ENCODE data around the gene PPARG. TPM values are rescaled to one million over a fixed set of nuclear protein-coding genes. Genes with fewer than 3 reads are reported as not detected.

PPARG gene
- total and polyA plus RNA-seq, 10 of the 15 experiments (the other 5 are each of a cell fraction or from before 2014, with no cell fraction given): 0.06 to 0.86 (median 0.12) TPM; not detected in 5

GRCh38 chr3:12279591-12280326, 9.1 kb upstream of the PPARG start:
- no TSS peak for BruUV-seq (replicated peaks)
- WGBS (ENCODE audit: insufficient coverage, insufficient replicate concordance, low lambda C conversion rate, missing lambda C conversion rate): 55% methylated on average over 10 of the region's 10 CpGs
- Histone ChIP-seq H3K27me3 (replicated peaks in 1 of 2; ENCODE audit: control insufficient read depth in 2 of 2, insufficient read depth in 2 of 2, low read length in 1 of 2) (no peaks in the 10 kb centered on the region), H3K27ac (ENCODE audit: control insufficient read depth, insufficient read depth) (no peak overlapping the region), H3K79me2 (ENCODE audit: control insufficient read depth, insufficient read depth, low read length) (no peaks in the 10 kb centered on the region), H3K4me1 (ENCODE audit: control insufficient read depth, insufficient read depth, low read length) (no peaks in the 10 kb centered on the region), H3K9ac (ENCODE audit: control insufficient read depth, insufficient read depth, low read length) (no peak overlapping the region), H3K36me3 (ENCODE audit: control insufficient read depth in 2 of 2, insufficient read depth in 2 of 2, low read length in 1 of 2) (no peaks in the 10 kb centered on the region), H4K20me1 (ENCODE audit: control insufficient read depth, insufficient read depth) (no peaks in the 10 kb centered on the region), H3K4me2 (ENCODE audit: control insufficient read depth, insufficient read depth) (no peak overlapping the region), H3K4me3 (no peak overlapping the region), H2AFZ (ENCODE audit: control insufficient read depth, low read depth, low read length) (no peak overlapping the region), H3K9me3 (replicated peaks; ENCODE audit: control insufficient read depth, insufficient read depth, low read length) (no peaks in the 10 kb centered on the region)
- TF ChIP-seq MLLT1 (IDR thresholded peaks at IDR 0.05) (no peak), SMAD5 (IDR thresholded peaks at IDR 0.05; ENCODE audit: low read depth) (no peak), ATF7 (IDR thresholded peaks at IDR 0.05; ENCODE audit: low read depth) (peak; percentile 38; the same call in 1 of the 2 replicates), HSF1 (IDR thresholded peaks at IDR 0.05; ENCODE audit: low read depth, low read length) (no peak)
- CTCF ChIA-PET: no interaction called here
- POLR2A ChIA-PET: interaction anchor here (0.6 kb wide), 1 partner anchor 34 kb away, joined by 3 read pairs; no protein-coding TSS in a partner anchor
- RAD21 ChIA-PET (ENCODE audit: unreplicated experiment): no interaction called here
- SMC1A ChIA-PET (ENCODE audit: uncharacterized antibody, unreplicated experiment): interaction anchor here (1.4 kb wide), 1 partner anchor 144 kb away, joined by 3 read pairs; no protein-coding TSS in a partner anchor
- in situ Hi-C loops (cut with MboI): no loop called here
- no peak for DNase-seq (ENCODE audit: low read depth, low spot score)
- intact Hi-C loops (cut with micrococcal nuclease; ENCODE audit: unreplicated experiment): no loop called here
- FAIRE-seq: no peak
- ATAC-seq: no peak
